Endothelial cell (in vitro differentiated cells): ENCODE measurements around the gene UBL4B. TPM values are rescaled to one million over a fixed set of nuclear protein-coding genes. Genes with fewer than 3 reads are reported as not detected.

Experiments used
- DNase-seq: peaks from one replicate; pipeline ENCODE4 v3.0.0; 2021; ENCODE audit warnings: low spot score
- H3K27ac Mint-ChIP-seq: one replicate; pipeline ENCODE4 v1.8.0; 2021; ENCODE audit warnings: mixed read lengths, inconsistent platforms; ENCODE audit not compliant: unreplicated experiment
- H3K27me3 Mint-ChIP-seq: one replicate; pipeline ENCODE4 v1.8.0; 2021; ENCODE audit warnings: mild to moderate bottlenecking, moderate library complexity, mixed read lengths, inconsistent platforms; ENCODE audit not compliant: unreplicated experiment
- H3K36me3 Mint-ChIP-seq: one replicate; pipeline ENCODE4 v1.8.0; 2021; ENCODE audit warnings: mild to moderate bottlenecking, low read depth, mixed read lengths, inconsistent platforms; ENCODE audit not compliant: unreplicated experiment
- H3K4me1 Mint-ChIP-seq: one replicate; pipeline ENCODE4 v1.8.0; 2021; ENCODE audit warnings: mild to moderate bottlenecking, mixed read lengths, inconsistent platforms; ENCODE audit not compliant: unreplicated experiment
- H3K4me3 Mint-ChIP-seq: one replicate; pipeline ENCODE4 v1.8.0; 2021; ENCODE audit warnings: mild to moderate bottlenecking, mixed read lengths, inconsistent platforms; ENCODE audit not compliant: unreplicated experiment
- H3K9me3 Mint-ChIP-seq: one replicate; pipeline ENCODE4 v1.8.0; 2021; ENCODE audit warnings: mixed read lengths, inconsistent platforms; ENCODE audit not compliant: unreplicated experiment
- CTCF ChIP-seq: fragments of 200-600 bp; sonication (generic); IDR thresholded peaks from one replicate; pipeline ENCODE4 v1.5.0; 2021; ENCODE audit warnings: antibody characterized with exemption; ENCODE audit not compliant: unreplicated experiment
- total RNA-seq: library from RNA; stranded (reverse); fragmentation: NEBNext Ultra II Directional; extraction: Animal tissue kit (Norgen Biotek cat#: 25700); gene quantifications from one replicate; pipeline ENCODE4 v1.2.1, GENCODE V29; 2021; ENCODE audit not compliant: unreplicated experiment

Gene UBL4B
- total RNA-seq, 1 donor from 2014 or later: not detected

GRCh38 chr1:110102081-110102480, 10.2 kb upstream of the UBL4B start:
- Mint-ChIP-seq H3K9me3 (no peaks in the 10 kb centered on the region), H3K4me3 (no peak overlapping the region), H3K27ac (no peak overlapping the region), H3K27me3 (peaks cover 6% of the 10 kb centered on the region), H3K4me1 (peaks cover 22% of the 10 kb centered on the region), H3K36me3 (peaks cover 4% of the 10 kb centered on the region)
- no peak for DNase-seq
- no peak for TF ChIP-seq CTCF

- Mint-ChIP-seq H3K27me3 (peaks cover 8% of the 10 kb centered on the region), H3K36me3 (peaks cover 8% of the 10 kb centered on the region), H3K4me1 (peaks cover 21% of the 10 kb centered on the region), H3K27ac (no peak overlapping the region), H3K4me3 (no peak overlapping the region), H3K9me3 (no peaks in the 10 kb centered on the region)
- DNase-seq: peak; percentile 78
- peak; percentile 67 for TF ChIP-seq CTCF
Measured at GRCh38 chr1:110106013-110106941, 6.0 kb upstream of the UBL4B start.

- H3K9me3 Mint-ChIP-seq: no peaks in the 10 kb centered on the region
- no peak overlapping the region for H3K27ac Mint-ChIP-seq
- TF ChIP-seq CTCF: no peak
- H3K4me1 Mint-ChIP-seq: peaks cover 18% of the 10 kb centered on the region
- peaks cover 5% of the 10 kb centered on the region for H3K36me3 Mint-ChIP-seq
- H3K27me3 Mint-ChIP-seq: peaks cover 14% of the 10 kb centered on the region
- DNase-seq: no peak
- H3K4me3 Mint-ChIP-seq: no peak overlapping the region
Measured at GRCh38 chr1:110107867-110108469, 4.3 kb upstream of the UBL4B start.

GRCh38 chr1:110111081-110111480, 1.2 kb upstream of the UBL4B start:
- DNase-seq: no peak
- Mint-ChIP-seq H3K4me3 (no peak overlapping the region), H3K27me3 (peaks cover 11% of the 10 kb centered on the region), H3K36me3 (peaks cover 5% of the 10 kb centered on the region), H3K9me3 (no peaks in the 10 kb centered on the region), H3K27ac (no peak overlapping the region), H3K4me1 (peaks cover 24% of the 10 kb centered on the region)
- no peak for TF ChIP-seq CTCF

GRCh38 chr1:110112656-110113055, 413 bp downstream of the UBL4B start:
- Mint-ChIP-seq H3K36me3 (peaks cover 5% of the 10 kb centered on the region), H3K4me1 (peaks cover 24% of the 10 kb centered on the region), H3K27ac (no peak overlapping the region), H3K4me3 (no peak overlapping the region), H3K27me3 (peaks cover 11% of the 10 kb centered on the region), H3K9me3 (no peaks in the 10 kb centered on the region)
- no peak for DNase-seq
- TF ChIP-seq CTCF: no peak
